SW 1271 (cell line): ENCODE measurements around the gene TEKT1.
"Not testable (repeated sequence)": the region's sequence is repeated elsewhere in the genome, so short reads cannot be mapped to it uniquely, and the experiment has no call there.

ENCODE experiments used
- DNase-seq, 2 experiments: peaks; one replicate each; lab custom pipeline; 2025; lab: John Stamatoyannopoulos, UW

Gene TEKT1

GRCh38 chr17:6831661-6832263 is at the start of gene TEKT1:
Gene TEKT1 (minus strand): TSS chr17:6831729. CDS start chr17:6830376, 1,353 bp downstream.
- no peak for DNase-seq

GRCh38 chr17:6879221-6879975 is 47.9 kb upstream of the TEKT1 start:
- DNase-seq: not testable (repeated sequence)

GRCh38 chr17:6875276-6875675 is 43.7 kb upstream of the TEKT1 start:
- not testable (repeated sequence) for DNase-seq

DNA sequence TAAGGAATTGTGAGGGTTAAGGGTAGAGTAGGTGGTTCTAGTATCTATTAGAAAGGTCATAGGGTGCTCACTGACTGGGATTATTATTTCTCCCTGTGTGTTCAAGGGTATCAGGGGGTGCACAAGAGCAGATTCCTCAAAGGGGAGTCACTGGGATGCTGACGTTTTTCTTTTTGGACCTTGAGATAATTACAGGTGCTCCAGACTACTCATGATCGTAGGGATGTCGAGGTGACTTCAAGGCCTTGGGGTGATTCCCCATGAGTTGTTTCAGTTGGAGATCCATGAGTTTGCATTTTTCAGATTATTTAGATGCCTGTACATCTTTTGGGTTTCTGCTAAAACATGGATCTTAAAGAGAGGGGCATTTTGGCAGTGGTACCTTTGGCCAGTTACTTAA is 41.4 kb upstream of the TEKT1 start:
- no peak for DNase-seq

- no peak for DNase-seq
Measured at GRCh38 chr17:6870841-6871240, 39.3 kb upstream of the TEKT1 start.

DNA sequence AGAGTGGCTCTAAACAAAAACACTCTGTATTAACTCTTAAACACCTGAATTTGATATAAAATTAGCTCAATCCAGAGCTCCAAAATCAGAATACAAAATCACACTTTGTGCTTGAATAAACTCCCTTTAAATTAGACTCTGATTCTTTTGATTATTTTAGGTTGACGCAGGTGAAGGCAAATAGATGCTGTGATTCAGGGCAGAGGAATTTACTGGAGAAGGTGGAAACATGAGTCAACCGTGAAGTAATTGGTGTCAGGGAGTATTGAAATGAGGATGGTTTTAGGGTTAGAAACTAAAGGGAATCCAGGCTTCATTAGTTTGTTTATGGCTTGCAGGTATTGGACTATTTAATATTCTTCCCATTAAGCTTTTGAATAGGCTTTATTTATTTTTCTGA is 37.1 kb upstream of the TEKT1 start:
- no peak for DNase-seq

GRCh38 chr17:6867849-6868248 is 36.3 kb upstream of the TEKT1 start:
- DNase-seq: no peak

DNA sequence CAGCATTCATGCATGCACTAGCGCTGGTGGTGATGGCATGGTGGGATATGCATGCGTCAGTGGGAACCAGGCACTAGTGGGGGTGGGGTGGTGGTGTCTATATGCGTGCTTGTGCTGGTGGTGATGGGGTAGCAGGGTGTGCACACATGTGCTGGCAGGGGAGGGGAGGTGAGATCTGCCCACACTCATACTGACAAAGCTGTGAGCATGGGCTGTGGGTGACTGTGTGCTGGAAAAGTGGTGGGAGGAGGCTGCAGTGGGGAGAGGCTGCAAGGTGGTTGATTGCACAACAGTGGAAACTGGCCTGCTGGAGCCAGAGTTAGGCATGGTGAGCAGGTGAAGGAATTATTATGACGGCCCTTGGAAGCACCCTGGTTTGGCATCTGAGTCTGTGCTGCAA is 31.3 kb upstream of the TEKT1 start:
- DNase-seq: no peak

DNA sequence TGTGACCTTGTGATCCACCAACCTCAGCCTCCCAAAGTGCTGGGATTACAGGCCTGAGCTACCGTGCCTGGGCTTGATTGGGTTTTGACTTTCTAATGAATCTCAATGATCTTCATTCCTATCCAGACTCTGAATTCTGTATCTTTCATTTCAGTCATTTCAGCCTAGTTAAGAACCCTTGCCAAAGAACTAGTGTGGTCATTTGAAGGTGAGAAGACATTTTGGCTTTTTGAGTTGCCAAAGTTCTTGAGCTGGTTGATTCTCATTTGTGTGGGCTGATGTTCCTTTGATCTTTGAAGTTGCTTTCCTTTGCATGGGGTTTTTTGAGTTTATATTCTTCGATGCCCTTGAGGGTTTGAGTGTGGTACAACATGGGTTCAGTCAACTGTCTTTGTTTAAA is 30.6 kb upstream of the TEKT1 start:
- no peak for DNase-seq

DNA sequence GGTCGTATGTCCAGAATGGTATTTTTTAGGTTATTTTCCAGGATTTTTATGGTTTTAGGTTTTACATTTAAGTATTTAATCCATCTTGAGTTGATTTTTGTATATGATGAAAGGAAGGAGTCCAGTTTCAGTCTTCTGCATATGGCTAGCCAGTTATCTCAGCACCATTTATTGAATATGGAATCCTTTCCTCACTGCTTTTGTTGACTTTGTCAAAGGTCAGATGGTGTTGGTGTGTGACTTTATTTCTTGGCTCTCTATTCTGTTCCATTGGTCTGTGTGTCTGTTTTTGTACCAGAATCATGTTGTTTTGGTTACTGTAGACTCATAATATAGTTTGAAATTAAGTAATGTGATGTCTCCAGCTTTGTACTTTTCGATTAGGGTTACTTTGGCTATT is 26.4 kb upstream of the TEKT1 start:
- no peak for DNase-seq

DNA sequence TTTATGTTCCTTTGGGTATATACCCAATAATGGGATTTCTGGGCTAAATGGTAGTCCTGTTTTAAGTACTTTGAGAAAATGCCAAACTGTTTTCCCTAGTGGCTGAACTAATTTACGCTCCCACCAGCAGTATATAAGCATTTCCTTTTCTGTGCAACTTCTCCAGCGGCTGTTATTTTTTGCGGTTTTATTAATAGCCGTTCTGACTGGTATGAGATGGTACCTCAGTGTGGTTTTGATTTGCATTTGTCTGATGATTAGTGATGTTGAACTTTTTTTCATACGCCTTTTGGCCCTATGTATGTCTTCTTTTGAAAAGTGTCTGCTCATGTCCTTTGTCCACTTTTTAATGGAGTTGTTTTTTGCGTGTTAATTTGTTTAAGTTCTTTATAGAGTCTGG is 25.8 kb upstream of the TEKT1 start:
- DNase-seq: no peak

DNA sequence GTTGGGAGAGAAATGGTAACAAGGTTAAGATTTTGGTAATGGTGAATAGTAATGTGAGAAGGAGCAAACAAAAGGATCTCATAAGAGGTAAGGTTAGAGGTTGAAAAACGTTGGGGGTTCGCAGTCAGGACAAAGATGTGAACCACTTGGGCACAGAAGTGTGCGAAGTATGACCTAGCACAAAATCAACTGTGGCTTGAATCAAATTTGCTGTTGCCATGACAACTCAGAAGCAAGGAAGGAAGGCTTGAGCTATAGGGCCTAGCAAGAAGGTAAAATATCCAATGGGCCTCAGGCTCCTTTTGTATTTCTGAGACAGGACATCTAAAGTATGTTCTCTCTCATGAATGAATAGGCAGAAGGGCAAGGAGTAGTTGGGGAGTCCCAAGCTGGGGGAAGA is 24.5 kb upstream of the TEKT1 start:
- DNase-seq: no peak

GRCh38 chr17:6853764-6854442 is 22.4 kb upstream of the TEKT1 start:
- DNase-seq: no peak

DNA sequence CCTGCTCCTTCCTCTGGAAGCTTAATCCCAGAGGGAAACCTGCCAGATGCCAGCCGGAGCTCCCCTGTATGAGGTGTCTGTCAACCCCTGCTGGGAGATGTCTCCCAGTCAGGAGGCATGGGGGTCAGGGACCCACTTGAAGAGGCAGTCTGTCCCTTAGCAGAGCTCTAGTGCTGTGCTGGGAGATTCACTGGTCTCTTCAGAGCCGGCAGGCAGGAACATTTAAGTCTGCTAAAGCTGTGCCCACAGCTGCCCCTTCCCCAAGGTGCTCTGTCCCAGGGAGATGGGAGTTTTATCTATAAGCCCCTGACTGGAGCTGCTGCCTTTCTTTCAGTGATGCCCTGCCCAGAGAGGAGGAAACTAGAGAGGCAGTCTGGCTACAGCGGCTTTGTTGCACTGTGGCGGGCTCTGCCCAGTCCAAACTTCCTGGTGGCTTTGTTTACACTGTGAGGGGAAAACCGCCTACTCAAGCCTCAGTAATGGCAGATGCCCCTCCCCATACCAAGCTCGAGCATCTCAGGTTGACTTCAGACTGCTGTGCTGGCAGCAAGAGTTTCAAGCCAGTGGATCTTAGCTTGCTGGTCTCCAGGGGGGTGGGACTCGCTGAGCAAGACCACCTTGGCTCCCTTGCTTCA is 17.1 kb upstream of the TEKT1 start:
- DNase-seq: not testable (repeated sequence)

DNA sequence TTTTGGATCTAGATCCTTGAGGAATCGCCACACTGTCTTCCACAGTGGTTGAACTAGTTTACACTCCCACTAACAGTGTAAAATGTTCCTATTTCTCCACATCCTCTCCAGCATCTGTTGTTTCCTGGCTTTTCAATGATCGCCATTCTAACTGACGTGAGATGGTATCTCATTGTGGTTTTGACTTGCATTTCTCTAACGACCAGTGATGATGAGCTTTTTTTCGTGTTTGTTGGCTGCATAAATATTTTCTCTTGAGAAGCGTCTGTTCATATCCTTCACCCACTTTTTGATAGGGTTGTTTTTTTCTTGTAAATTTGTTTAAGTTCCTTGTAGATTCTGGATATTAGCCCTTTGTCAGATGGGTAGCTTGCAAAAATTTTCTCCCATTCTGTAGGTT is 14.6 kb upstream of the TEKT1 start:
- DNase-seq: not testable (repeated sequence)

GRCh38 chr17:6844406-6844805 is 12.9 kb upstream of the TEKT1 start:
- not testable (repeated sequence) for DNase-seq

- DNase-seq: peak; percentile 14 to 55
Measured at GRCh38 chr17:6843241-6843880, 11.8 kb upstream of the TEKT1 start.

- DNase-seq: not testable (repeated sequence)
Measured at GRCh38 chr17:6841769-6842168, 10.2 kb upstream of the TEKT1 start.

- no peak for DNase-seq
Measured at GRCh38 chr17:6830383-6830986, 1.0 kb downstream of the TEKT1 start.

- no peak for DNase-seq
Measured at GRCh38 chr17:6823011-6823442, 8.5 kb downstream of the TEKT1 start.

- DNase-seq: no peak
Measured at GRCh38 chr17:6818938-6819337, 12.6 kb downstream of the TEKT1 start.

- DNase-seq: not testable (repeated sequence)
Measured at GRCh38 chr17:6816368-6816767, 15.2 kb downstream of the TEKT1 start.
